ENCODE measurements around the gene ALLC. TPM values are rescaled to one million over a fixed set of nuclear protein-coding genes. Genes with fewer than 3 reads are reported as not detected.

ALLC gene
- total RNA-seq, 4 donors from 2014 or later, result not detected

GRCh38 chr2:3638456-3638810 lies 19.6 kb upstream of the ALLC start:
- Histone ChIP-seq H3K36me3 (no peaks in the 10 kb centered on the region), H3K4me3 (no peak overlapping the region), H3K27me3 (peaks cover 0 to 38% (median 0%) of the 10 kb centered on the region in 4 donors), H3K9me3 (no peaks in the 10 kb centered on the region), H3K27ac (no peak overlapping the region), H3K4me1 (peaks cover 0 to 13% (median 0%) of the 10 kb centered on the region in 3 donors)
- TF ChIP-seq POLR2A (IDR thresholded peaks at IDR 0.05) (no peak), CTCF (IDR thresholded peaks at IDR 0.05) (no peak)
- 74 to 90% methylated on average over 2 to 3 of the region's 8 CpGs for WGBS, 2 donors
- intact Hi-C loops (cut with DNase I), result no loop called here
- DNase-seq, result no peak

GRCh38 chr2:3639015-3639630 lies 18.9 kb upstream of the ALLC start:
- Histone ChIP-seq H3K27ac (no peak overlapping the region), H3K36me3 (no peaks in the 10 kb centered on the region), H3K4me3 (no peak overlapping the region), H3K27me3 (peaks cover 0 to 36% (median 0%) of the 10 kb centered on the region in 4 donors), H3K4me1 (peaks cover 0 to 13% (median 0%) of the 10 kb centered on the region in 3 donors), H3K9me3 (no peaks in the 10 kb centered on the region)
- intact Hi-C loops (cut with DNase I), result no loop called here
- WGBS, 2 donors, result 84 to 86% methylated on average over 10 of the region's 10 CpGs
- DNase-seq, result no peak
- TF ChIP-seq POLR2A (IDR thresholded peaks at IDR 0.05) (no peak), CTCF (IDR thresholded peaks at IDR 0.05) (no peak)

- DNase-seq, result no peak
- no peak overlapping the region for H3K4me3 ChIP-seq
- no peak for TF ChIP-seq CTCF (IDR thresholded peaks at IDR 0.05)
- no peak for TF ChIP-seq POLR2A (IDR thresholded peaks at IDR 0.05)
- no peaks in the 10 kb centered on the region for H3K9me3 ChIP-seq
- H3K36me3 ChIP-seq, result no peaks in the 10 kb centered on the region
- H3K27me3 ChIP-seq, result peaks cover 0 to 30% (median 0%) of the 10 kb centered on the region in 4 donors
- peaks cover 0 to 11% (median 0%) of the 10 kb centered on the region in 3 donors for H3K4me1 ChIP-seq
- 87 to 88% methylated on average over 3 to 8 of the region's 8 CpGs for WGBS, 2 donors
- H3K27ac ChIP-seq, result no peak overlapping the region
- intact Hi-C loops (cut with DNase I), result no loop called here
Observed at GRCh38 chr2:3639653-3640052, 18.3 kb upstream of the ALLC start.

GRCh38 chr2:3641181-3641580 lies 16.8 kb upstream of the ALLC start:
- intact Hi-C loops (cut with DNase I), result no loop called here
- no peak for DNase-seq
- WGBS, 2 donors, result 76 to 84% methylated on average over 10 to 11 of the region's 13 CpGs
- Histone ChIP-seq H3K9me3 (no peaks in the 10 kb centered on the region), H3K36me3 (no peaks in the 10 kb centered on the region), H3K27ac (no peak overlapping the region), H3K27me3 (peaks cover 0 to 15% (median 0%) of the 10 kb centered on the region in 4 donors), H3K4me1 (no peaks in the 10 kb centered on the region), H3K4me3 (no peak overlapping the region)
- TF ChIP-seq CTCF (IDR thresholded peaks at IDR 0.05) (no peak), POLR2A (IDR thresholded peaks at IDR 0.05) (no peak)

GRCh38 chr2:3641841-3642421 lies 16.1 kb upstream of the ALLC start:
- TF ChIP-seq POLR2A (IDR thresholded peaks at IDR 0.05) (no peak), CTCF (IDR thresholded peaks at IDR 0.05) (no peak)
- intact Hi-C loops (cut with DNase I), result no loop called here
- WGBS, 2 donors, result 76 to 83% methylated on average over 22 to 26 of the region's 26 CpGs
- Histone ChIP-seq H3K27ac (no peak overlapping the region), H3K27me3 (peaks cover 0 to 8% (median 0%) of the 10 kb centered on the region in 4 donors), H3K4me3 (no peak overlapping the region), H3K36me3 (no peaks in the 10 kb centered on the region), H3K4me1 (no peaks in the 10 kb centered on the region), H3K9me3 (no peaks in the 10 kb centered on the region)
- no peak for DNase-seq
